MCF 10A (cell line): ENCODE measurements around the gene TFAP2D. TPM values are rescaled to one million over a fixed set of nuclear protein-coding genes. Genes with fewer than 3 reads are reported as not detected.

Source experiments
- BruUV-seq: library from RNA; stranded (reverse); fragments of 400-500 nt; replicated peaks from 2 replicates; lab custom pipeline; 2021; lab: Mats Ljungman, UMichigan
- CTCF ChIA-PET: fragments of 300-600 bp; sonication (Branson Sonifier 250); formaldehyde crosslinking; extraction: SDS; loops from one replicate; lab custom pipeline; 2021; ENCODE audit warnings: antibody characterized with exemption, inconsistent platforms; lab: Yijun Ruan, JAX
- POLR2A ChIA-PET: fragments of 300-600, 350-650 bp; sonication (Branson Sonifier 250); formaldehyde crosslinking; extraction: SDS; loops from one replicate; lab custom pipeline; 2020; ENCODE audit warnings: antibody characterized with exemption, inconsistent platforms; lab: Yijun Ruan, JAX
- DNase-seq: peaks from one replicate; pipeline ENCODE4 v3.0.0-alpha.2; 2018; ENCODE audit not compliant: unreplicated experiment
- H3K27ac Mint-ChIP-seq: one replicate; pipeline ENCODE4 v1.8.0; 2022; ENCODE audit warnings: mild to moderate bottlenecking, low read depth, mixed read lengths; ENCODE audit not compliant: unreplicated experiment
- H3K27me3 Mint-ChIP-seq: one replicate; pipeline ENCODE4 v1.8.0; 2022; ENCODE audit warnings: mixed read lengths; ENCODE audit not compliant: insufficient read depth, unreplicated experiment
- H3K36me3 Mint-ChIP-seq: one replicate; pipeline ENCODE4 v1.8.0; 2022; ENCODE audit warnings: mild to moderate bottlenecking, moderate library complexity, mixed read lengths; ENCODE audit not compliant: insufficient read depth, unreplicated experiment
- H3K4me1 Mint-ChIP-seq: one replicate; pipeline ENCODE4 v1.8.0; 2022; ENCODE audit warnings: mixed read lengths; ENCODE audit not compliant: insufficient read depth, unreplicated experiment
- H3K4me3 Mint-ChIP-seq: one replicate; pipeline ENCODE4 v1.8.0; 2022; ENCODE audit warnings: mild to moderate bottlenecking, moderate library complexity, mixed read lengths; ENCODE audit not compliant: unreplicated experiment
- H3K9me3 Mint-ChIP-seq: one replicate; pipeline ENCODE4 v1.8.0; 2022; ENCODE audit warnings: mixed read lengths; ENCODE audit not compliant: unreplicated experiment
- intact Hi-C: fragments of 100-400 bp; cut with micrococcal nuclease; formaldehyde crosslinking; loops from 2 replicates; pipeline ENCODE4 v1.14.1; 2022
- total RNA-seq: library from RNA; stranded (reverse); gene quantifications from 2 replicates; pipeline ENCODE4 v1.2.3, GENCODE V29; 2022
- TF ChIP-seq, protein P1 (sequence below): fragments of 200-600 bp; IDR thresholded peaks from one replicate; pipeline ENCODE4 v1.8.0; 2022; ENCODE audit warnings: antibody characterized with exemption, mild to moderate bottlenecking; ENCODE audit not compliant: unreplicated experiment

Gene TFAP2D
- total RNA-seq, 1 experiment from 2014 or later = not detected

DNA sequence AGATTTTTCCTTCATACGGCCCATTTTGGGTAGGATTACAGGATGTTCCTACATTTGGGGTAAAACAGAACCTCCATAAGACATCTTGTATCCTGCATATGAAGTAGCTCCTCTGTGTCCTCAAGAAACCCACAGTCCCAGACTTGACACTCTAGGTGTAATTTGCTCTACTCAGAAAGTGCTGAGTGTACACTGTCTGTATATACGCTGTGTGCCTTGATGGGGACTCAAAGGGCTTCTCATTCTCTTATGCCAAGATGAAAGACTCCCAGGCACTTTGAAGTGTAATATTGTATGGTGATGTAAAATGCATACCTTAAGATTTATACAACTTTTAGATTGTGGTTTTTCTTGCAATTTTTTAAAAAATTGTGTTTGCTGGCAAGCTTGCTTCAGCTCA is 5.2 kb downstream of the TFAP2D start:
- Mint-ChIP-seq H3K4me3 (no peak overlapping the region), H3K27me3 (peaks cover 58% of the 10 kb centered on the region), H3K4me1 (no peaks in the 10 kb centered on the region), H3K27ac (no peak overlapping the region), H3K36me3 (peaks cover 4% of the 10 kb centered on the region), H3K9me3 (peaks cover 14% of the 10 kb centered on the region)
- DNase-seq = no peak
- POLR2A ChIA-PET = no interaction called here
- BruUV-seq = no TSS peak
- intact Hi-C loops = no loop called here
- CTCF ChIA-PET = interaction anchor here (0.6 to 0.7 kb wide), 2 partner anchors 36 to 93 kb away, joined by 3 read pairs; no protein-coding TSS in a partner anchor
- TF ChIP-seq, protein P1, sequence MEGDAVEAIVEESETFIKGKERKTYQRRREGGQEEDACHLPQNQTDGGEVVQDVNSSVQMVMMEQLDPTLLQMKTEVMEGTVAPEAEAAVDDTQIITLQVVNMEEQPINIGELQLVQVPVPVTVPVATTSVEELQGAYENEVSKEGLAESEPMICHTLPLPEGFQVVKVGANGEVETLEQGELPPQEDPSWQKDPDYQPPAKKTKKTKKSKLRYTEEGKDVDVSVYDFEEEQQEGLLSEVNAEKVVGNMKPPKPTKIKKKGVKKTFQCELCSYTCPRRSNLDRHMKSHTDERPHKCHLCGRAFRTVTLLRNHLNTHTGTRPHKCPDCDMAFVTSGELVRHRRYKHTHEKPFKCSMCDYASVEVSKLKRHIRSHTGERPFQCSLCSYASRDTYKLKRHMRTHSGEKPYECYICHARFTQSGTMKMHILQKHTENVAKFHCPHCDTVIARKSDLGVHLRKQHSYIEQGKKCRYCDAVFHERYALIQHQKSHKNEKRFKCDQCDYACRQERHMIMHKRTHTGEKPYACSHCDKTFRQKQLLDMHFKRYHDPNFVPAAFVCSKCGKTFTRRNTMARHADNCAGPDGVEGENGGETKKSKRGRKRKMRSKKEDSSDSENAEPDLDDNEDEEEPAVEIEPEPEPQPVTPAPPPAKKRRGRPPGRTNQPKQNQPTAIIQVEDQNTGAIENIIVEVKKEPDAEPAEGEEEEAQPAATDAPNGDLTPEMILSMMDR = no peak

DNA sequence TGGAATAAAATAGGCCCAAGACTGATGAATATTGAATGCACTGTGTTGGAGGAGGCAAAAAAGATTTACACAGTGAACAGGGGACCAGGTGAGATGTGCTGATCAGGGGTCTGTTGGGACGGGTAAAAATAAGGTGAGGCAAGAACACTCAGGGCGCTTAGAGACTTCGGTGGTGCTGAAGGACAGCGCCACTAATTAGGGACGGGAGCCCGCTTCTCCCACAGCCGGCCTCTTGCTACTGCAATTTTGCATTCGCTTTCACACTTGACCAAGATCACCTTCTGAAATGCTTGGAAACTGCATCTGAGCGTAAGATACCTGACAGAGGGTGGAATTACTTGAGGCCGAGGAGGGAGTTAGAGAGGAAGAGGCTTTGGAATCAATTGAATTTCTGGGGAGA is 7.3 kb downstream of the TFAP2D start:
- no peak overlapping the region for H3K4me3 Mint-ChIP-seq
- BruUV-seq = no TSS peak
- H3K9me3 Mint-ChIP-seq = peaks cover 5% of the 10 kb centered on the region
- H3K36me3 Mint-ChIP-seq = no peaks in the 10 kb centered on the region
- no peak overlapping the region for H3K27ac Mint-ChIP-seq
- intact Hi-C loops = no loop called here
- peaks cover 58% of the 10 kb centered on the region for H3K27me3 Mint-ChIP-seq
- ChIA-PET POLR2A (no interaction called here), CTCF (interaction anchor here (0.9 kb wide), 1 partner anchor 64 kb away, joined by 4 read pairs; no protein-coding TSS in a partner anchor)
- TF ChIP-seq, protein P1 = no peak
- DNase-seq = peak; percentile 31
- no peaks in the 10 kb centered on the region for H3K4me1 Mint-ChIP-seq

DNA sequence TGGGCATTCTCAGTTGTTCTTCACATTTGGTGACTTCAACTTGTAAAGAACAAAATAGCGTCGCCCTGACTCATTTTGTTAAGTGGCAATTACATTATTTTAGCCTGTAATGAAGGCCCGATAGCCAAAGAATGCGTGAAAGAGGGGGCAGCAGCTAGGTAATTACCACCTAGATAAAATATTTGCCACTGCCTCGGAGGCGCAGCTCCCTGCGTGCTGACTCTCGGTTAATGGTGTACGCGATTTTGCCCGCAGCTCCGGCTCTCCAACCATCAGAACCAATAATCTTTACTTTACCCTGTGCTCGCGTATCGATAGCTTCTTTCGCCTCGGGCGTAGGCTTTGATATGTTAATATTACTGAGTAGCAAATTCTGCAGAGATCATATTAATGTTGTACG is 8.7 kb downstream of the TFAP2D start:
- Mint-ChIP-seq H3K27ac (no peak overlapping the region), H3K9me3 (no peaks in the 10 kb centered on the region), H3K27me3 (peaks cover 47% of the 10 kb centered on the region), H3K4me1 (no peaks in the 10 kb centered on the region), H3K36me3 (no peaks in the 10 kb centered on the region), H3K4me3 (no peak overlapping the region)
- ChIA-PET POLR2A (no interaction called here), CTCF (interaction anchor here (0.6 to 1.1 kb wide), 2 partner anchors 49 to 683 kb away, joined by 3 to 4 read pairs; no protein-coding TSS in a partner anchor)
- DNase-seq = no peak
- TF ChIP-seq, protein P1 = no peak
- intact Hi-C loops = no loop called here
- no TSS peak for BruUV-seq

DNA sequence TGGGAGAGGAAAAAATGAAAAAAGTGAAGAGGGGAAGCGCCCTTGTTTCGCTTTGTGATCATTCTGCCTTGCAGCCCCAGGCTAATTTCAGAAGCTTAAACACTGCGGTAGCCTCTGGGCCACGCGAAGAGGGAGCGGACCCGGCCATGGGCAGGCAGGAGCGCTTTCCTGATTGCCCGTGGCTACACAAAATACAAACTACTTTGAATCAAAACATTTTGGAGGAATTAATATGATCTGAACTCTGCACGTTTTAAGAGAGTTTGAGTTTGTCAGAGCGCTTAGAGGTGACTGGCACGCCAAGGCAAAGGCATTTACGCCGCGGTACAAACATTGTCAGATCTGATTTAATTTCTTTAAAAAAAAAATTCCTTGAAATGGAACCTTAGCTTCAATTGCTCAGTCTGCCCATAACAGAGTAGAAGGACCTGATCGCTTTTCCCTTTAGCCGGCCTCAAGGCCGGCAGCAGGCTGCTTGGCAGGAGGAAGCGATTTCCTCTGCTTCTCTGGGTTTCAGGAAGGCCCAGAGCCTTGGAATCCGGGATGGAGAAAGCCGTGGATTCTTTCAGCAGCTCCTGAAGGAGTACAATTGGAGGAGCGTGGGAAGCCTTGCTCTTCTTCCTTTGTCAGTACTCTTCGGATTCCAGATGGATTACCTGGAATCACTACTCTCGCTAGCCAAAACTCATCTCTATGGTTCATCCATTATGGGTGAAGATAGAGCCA is 9.7 kb downstream of the TFAP2D start:
- BruUV-seq = no TSS peak
- TF ChIP-seq, protein P1 = no peak
- no peak overlapping the region for H3K4me3 Mint-ChIP-seq
- peaks cover 37% of the 10 kb centered on the region for H3K27me3 Mint-ChIP-seq
- H3K36me3 Mint-ChIP-seq = no peaks in the 10 kb centered on the region
- ChIA-PET POLR2A (no interaction called here), CTCF (no interaction called here)
- intact Hi-C loops = no loop called here
- no peaks in the 10 kb centered on the region for H3K9me3 Mint-ChIP-seq
- DNase-seq = no peak
- no peak overlapping the region for H3K27ac Mint-ChIP-seq
- H3K4me1 Mint-ChIP-seq = no peaks in the 10 kb centered on the region
